C4-2B (cell line): ENCODE measurements around the gene CD86.
"Not testable (repeated sequence)": the region's sequence is repeated elsewhere in the genome, so short reads cannot be mapped to it uniquely, and the experiment has no call there.

Experiments used
- H3K27ac ChIP-seq: fragments of 450-650 bp; 2 replicates; pipeline ENCODE4 v1.5.1; 2017
- ZFX ChIP-seq: fragments of 450-650 bp; IDR thresholded peaks from 2 replicates; pipeline ENCODE4 v1.6.1; 2017
- TF ChIP-seq, protein P1 (sequence below): fragments of 450-650 bp; conservative IDR thresholded peaks from 2 replicates; pipeline ENCODE4 v1.5.1; 2017; ENCODE audit warnings: mild to moderate bottlenecking

Gene CD86

DNA sequence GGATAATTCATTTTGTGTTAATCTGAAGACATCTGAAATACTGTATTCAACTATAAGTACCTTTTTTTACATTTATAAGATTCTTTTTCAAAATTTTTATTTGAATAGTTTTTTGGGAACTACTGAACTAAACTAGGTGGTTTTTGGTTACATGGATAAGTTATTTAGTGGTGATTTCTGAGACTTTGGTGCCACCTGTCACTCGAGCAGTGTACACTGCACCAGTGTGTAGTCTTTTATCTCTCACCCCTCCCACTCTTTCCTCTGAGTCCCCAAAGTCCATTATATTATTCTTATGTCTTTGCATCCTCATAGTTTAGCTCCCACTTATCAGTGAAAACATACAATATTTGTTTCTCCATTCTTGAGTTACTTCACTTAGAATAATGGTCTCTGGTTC lies 57.6 kb downstream of the CD86 start:
- no peak overlapping the region for H3K27ac ChIP-seq
- TF ChIP-seq, protein P1, sequence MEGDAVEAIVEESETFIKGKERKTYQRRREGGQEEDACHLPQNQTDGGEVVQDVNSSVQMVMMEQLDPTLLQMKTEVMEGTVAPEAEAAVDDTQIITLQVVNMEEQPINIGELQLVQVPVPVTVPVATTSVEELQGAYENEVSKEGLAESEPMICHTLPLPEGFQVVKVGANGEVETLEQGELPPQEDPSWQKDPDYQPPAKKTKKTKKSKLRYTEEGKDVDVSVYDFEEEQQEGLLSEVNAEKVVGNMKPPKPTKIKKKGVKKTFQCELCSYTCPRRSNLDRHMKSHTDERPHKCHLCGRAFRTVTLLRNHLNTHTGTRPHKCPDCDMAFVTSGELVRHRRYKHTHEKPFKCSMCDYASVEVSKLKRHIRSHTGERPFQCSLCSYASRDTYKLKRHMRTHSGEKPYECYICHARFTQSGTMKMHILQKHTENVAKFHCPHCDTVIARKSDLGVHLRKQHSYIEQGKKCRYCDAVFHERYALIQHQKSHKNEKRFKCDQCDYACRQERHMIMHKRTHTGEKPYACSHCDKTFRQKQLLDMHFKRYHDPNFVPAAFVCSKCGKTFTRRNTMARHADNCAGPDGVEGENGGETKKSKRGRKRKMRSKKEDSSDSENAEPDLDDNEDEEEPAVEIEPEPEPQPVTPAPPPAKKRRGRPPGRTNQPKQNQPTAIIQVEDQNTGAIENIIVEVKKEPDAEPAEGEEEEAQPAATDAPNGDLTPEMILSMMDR: peak; percentile 28
- no peak for TF ChIP-seq ZFX

DNA sequence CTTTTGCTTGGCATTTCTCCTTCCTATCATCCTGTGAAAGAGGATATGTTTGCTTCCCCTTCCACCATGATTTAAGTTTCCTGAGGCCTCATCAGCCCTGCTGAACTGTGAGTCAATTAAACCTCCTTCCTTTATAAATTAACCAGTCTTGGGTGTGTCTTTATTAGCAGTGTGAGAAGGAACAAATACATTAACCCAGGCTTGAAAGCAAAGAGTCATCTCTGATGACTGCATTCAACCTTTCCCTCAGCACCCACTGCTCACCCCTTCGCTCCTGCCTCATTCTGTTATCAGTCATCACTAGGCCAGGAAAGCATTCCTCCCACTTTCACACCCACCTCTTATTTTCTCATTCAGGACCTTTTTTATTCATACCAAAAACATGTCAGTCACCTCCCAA lies 68.7 kb downstream of the CD86 start:
- H3K27ac ChIP-seq: no peak overlapping the region
- no peak for TF ChIP-seq ZFX
- TF ChIP-seq, protein P1: no peak

DNA sequence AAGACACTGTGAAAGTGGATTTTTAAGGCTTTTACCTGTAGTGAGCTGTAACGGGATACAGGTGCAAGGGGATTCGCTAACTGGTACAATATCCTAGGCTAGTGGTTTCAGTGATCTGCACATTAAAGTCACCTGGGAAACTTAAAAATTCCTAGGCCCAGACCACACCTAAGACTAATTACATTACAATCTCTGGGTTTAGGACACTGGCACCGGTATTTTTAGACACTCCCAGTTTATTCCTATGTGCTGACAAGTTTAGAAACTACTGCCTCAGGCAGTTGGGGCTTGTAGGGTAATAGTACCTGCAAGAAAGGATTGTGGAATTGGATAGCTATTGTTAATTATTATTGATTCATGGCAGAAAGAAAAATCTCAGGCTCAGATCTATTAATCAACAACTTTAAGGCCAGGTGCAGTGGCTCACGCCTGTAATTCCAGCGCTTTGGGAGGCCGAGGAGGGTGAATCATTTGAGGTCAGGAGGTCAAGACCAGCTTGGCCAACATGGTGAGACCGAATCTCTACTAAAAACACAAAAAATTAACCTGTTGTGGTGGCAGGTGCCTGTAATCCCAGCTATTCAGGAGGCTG lies 77.9 kb downstream of the CD86 start:
- TF ChIP-seq ZFX: no peak
- H3K27ac ChIP-seq: no peak overlapping the region

DNA sequence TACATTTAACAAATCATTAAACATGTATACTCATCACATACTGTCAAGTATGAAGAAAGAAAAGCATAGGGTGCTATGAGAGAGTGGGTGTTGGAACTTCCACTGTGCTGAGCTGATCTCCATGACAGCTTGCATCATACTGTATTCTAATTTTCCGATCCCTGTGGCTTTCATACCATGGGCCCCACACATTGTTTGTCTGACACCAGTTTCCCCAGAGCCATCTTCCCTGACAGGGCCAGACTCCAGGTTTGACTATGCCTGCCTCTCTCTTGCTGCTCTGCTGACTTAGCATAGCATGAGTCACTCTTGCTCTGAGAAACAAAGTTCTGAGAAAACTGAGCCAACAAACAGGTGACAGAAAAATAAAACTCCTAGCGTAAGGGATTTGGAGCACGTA lies 91.3 kb downstream of the CD86 start:
- no peak for TF ChIP-seq ZFX
- H3K27ac ChIP-seq: no peak overlapping the region

DNA sequence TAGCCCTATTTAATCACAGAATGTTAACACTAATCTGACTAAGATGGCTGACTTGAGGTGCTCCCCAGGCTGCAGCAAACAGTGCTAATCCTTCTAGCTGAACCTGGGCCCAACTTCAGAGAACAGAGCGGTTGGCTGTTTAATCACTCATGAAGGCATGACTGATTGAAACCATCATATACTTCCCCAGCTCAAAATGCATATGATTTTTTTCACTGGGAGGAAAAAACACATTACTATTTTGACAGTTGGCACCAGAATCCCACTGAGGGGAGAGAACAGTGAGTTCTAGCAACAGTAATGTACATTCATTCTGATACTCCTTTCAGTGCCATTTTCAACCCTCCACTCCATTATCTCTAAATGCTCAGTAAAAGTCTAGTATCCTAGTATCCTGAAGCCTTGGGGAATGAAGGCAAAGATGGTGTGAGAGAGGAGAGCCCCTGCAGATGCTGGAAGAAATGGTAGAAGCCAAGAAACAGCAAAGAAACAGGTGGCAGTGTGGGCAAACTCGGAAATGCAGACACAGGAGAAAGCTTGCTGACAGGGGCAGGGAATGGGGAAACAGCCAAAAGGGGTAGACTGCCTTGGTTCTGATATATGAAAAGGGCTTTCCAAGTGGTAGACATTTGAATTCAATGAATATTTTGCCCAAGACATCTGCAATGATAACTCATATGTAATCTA lies 93.9 kb downstream of the CD86 start:
- no peak for TF ChIP-seq ZFX
- TF ChIP-seq, protein P1: no peak
- H3K27ac ChIP-seq: no peak overlapping the region

DNA sequence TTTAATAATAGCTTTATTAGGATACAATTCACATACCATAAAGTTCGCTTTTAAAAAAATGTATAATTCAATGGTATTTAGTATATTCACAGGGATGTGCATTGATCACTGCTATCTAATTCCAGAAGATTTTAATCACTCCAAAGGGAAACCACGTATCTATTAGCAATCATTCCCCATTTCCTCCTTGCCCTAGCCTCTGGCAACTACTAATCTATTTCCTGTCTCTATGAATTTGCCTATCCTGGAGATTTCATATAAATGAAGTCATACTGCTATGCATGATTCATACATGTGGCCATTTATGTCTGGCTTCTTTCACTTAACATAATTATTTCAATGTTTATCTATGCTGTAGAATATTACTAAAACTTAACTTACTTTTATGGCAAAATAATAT lies 96.3 kb downstream of the CD86 start:
- TF ChIP-seq ZFX: no peak
- TF ChIP-seq, protein P1: no peak
- H3K27ac ChIP-seq: no peak overlapping the region

DNA sequence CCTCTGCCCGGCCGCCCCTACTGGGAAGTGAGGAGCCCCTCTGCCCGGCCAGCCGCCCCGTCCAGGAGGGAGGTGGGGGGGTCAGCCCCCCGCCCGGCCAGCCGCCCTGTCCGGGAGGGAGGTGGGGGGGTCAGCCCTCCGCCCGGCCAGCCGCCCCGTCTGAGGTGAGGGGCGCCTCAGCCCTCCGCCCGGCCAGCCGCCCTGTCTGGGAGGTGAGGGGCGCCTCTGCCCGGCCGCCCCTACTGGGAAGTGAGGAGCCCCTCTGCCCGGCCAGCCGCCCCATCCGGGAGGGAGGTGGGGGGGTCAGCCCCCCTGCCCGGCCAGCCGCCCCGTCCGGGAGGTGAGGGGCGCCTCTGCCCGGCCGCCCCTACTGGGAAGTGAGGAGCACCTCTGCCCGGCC lies 109.8 kb downstream of the CD86 start:
- not testable (repeated sequence) for H3K27ac ChIP-seq

DNA sequence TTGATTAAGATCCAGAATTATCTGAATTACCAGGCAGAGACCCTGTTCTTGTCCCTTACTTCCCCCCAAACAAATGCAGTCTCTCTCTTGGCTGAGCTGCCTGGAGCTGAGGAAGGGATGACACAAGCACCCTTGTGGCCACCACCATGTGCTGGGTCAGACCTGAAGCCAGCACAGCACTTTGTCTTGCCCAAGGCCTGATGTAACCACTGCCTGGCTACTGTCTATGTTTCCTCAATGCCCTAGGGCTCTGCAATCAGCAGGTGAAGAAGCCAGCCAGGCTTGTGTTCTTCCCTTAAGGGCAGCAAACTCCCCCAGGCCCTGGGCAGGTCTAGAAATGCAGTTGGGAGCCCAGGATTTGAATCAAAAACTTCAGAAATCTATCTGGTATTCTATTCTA lies 112.5 kb downstream of the CD86 start:
- no peak for TF ChIP-seq ZFX
- TF ChIP-seq, protein P1: no peak
- H3K27ac ChIP-seq: no peak overlapping the region

DNA sequence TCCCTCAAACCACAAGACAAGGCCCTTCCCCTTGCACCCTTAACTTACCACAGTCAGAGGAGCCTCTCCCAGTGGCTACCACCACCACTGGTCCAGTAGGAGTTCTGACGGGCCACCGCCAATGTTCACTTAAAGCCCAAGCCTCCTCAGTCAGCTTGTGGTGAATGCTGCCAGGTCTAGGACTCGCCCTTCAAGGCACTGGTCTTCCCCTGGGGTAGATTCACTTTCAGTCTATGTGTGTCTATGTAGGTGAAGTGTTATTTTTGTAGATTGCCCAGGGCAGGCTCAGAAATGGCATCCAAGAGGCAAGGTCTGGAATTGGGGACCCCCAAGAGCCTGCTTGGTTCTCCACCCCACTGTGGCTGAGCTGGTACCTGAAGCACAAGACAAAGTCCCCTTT lies 112.9 kb downstream of the CD86 start:
- TF ChIP-seq ZFX: no peak
- TF ChIP-seq, protein P1: no peak
- H3K27ac ChIP-seq: no peak overlapping the region
